ENCODE data around the gene PLA2G5.
"Not testable (repeated sequence)": the region's sequence is repeated elsewhere in the genome, so short reads cannot be mapped to it uniquely, and the experiment has no call there.

Gene PLA2G5

GRCh38 chr1:20069874-20070273 is at the start of gene PLA2G5:
Gene PLA2G5 (plus strand): TSS chr1:20070194. CDS start chr1:20084831, 14,637 bp downstream.
- DNase-seq (ENCODE audit: low spot score), result no peak

GRCh38 chr1:20028125-20028524 is 41.9 kb upstream of the PLA2G5 start:
- DNase-seq (ENCODE audit: low spot score), result no peak

- no peak for DNase-seq (ENCODE audit: low spot score)
Observed at GRCh38 chr1:20028726-20029125, 41.3 kb upstream of the PLA2G5 start.

- DNase-seq (ENCODE audit: low spot score), result no peak
Observed at GRCh38 chr1:20029178-20029912, 40.6 kb upstream of the PLA2G5 start.

- DNase-seq (ENCODE audit: low spot score), result not testable (repeated sequence)
Observed at GRCh38 chr1:20030436-20031151, 39.4 kb upstream of the PLA2G5 start.

GRCh38 chr1:20031161-20031560 is 38.8 kb upstream of the PLA2G5 start:
- no peak for DNase-seq (ENCODE audit: low spot score)

- DNase-seq (ENCODE audit: low spot score), result no peak
Observed at GRCh38 chr1:20031836-20032235, 38.2 kb upstream of the PLA2G5 start.

- no peak for DNase-seq (ENCODE audit: low spot score)
Observed at GRCh38 chr1:20032425-20032824, 37.6 kb upstream of the PLA2G5 start.

- DNase-seq (ENCODE audit: low spot score), result no peak
Observed at GRCh38 chr1:20033420-20033819, 36.6 kb upstream of the PLA2G5 start.

GRCh38 chr1:20035114-20035513 is 34.9 kb upstream of the PLA2G5 start:
- no peak for DNase-seq (ENCODE audit: low spot score)

GRCh38 chr1:20037877-20038276 is 32.1 kb upstream of the PLA2G5 start:
- peak; percentile 2 for DNase-seq (ENCODE audit: low spot score)

- DNase-seq (ENCODE audit: low spot score), result no peak
Observed at GRCh38 chr1:20047096-20047495, 22.9 kb upstream of the PLA2G5 start.

- no peak for DNase-seq (ENCODE audit: low spot score)
Observed at GRCh38 chr1:20048563-20048962, 21.4 kb upstream of the PLA2G5 start.

GRCh38 chr1:20049056-20049798 is 20.8 kb upstream of the PLA2G5 start:
- DNase-seq (ENCODE audit: low spot score), result not testable (repeated sequence)

GRCh38 chr1:20051218-20051829 is 18.7 kb upstream of the PLA2G5 start:
- DNase-seq (ENCODE audit: low spot score), result no peak

GRCh38 chr1:20052386-20052785 is 17.6 kb upstream of the PLA2G5 start:
- no peak for DNase-seq (ENCODE audit: low spot score)

- no peak for DNase-seq (ENCODE audit: low spot score)
Observed at GRCh38 chr1:20057886-20058420, 12.0 kb upstream of the PLA2G5 start.

GRCh38 chr1:20058531-20058930 is 11.5 kb upstream of the PLA2G5 start:
- DNase-seq (ENCODE audit: low spot score), result peak; percentile 69

- no peak for DNase-seq (ENCODE audit: low spot score)
Observed at GRCh38 chr1:20059847-20060246, 10.1 kb upstream of the PLA2G5 start.

- not testable (repeated sequence) for DNase-seq (ENCODE audit: low spot score)
Observed at GRCh38 chr1:20060791-20061190, 9.2 kb upstream of the PLA2G5 start.

- no peak for DNase-seq (ENCODE audit: low spot score)
Observed at GRCh38 chr1:20061866-20062265, 8.1 kb upstream of the PLA2G5 start.

GRCh38 chr1:20063861-20064292 is 6.1 kb upstream of the PLA2G5 start:
- no peak for DNase-seq (ENCODE audit: low spot score)

Data from SW480 (cell line).